Activated CD4-positive, alpha-beta T cell treated with anti-CD3 and anti-CD28 coated beads, Interleukin-2, amount 10 ng/mL, durations not matched to agents 24 days and 14 days (primary cell): ENCODE results near the gene CPSF4. TPM values are rescaled to one million over a fixed set of nuclear protein-coding genes. Genes with fewer than 3 reads are reported as not detected.
"Not testable (repeated sequence)": the region's sequence is repeated elsewhere in the genome, so short reads cannot be mapped to it uniquely, and the experiment has no call there.

Source experiments
- DNase-seq: peaks from one replicate; pipeline ENCODE4 v3.0.0; 2022
- H3K27ac Mint-ChIP-seq: one replicate; pipeline ENCODE4 v1.8.0; 2022; ENCODE audit warnings: mild to moderate bottlenecking, mixed read lengths
- H3K27me3 Mint-ChIP-seq: one replicate; pipeline ENCODE4 v1.8.0; 2022; ENCODE audit warnings: mixed read lengths
- H3K36me3 Mint-ChIP-seq: one replicate; pipeline ENCODE4 v1.8.0; 2022; ENCODE audit warnings: low read depth, mild to moderate bottlenecking, mixed read lengths
- H3K4me1 Mint-ChIP-seq: one replicate; pipeline ENCODE4 v1.8.0; 2021; ENCODE audit warnings: mixed read lengths
- H3K4me3 Mint-ChIP-seq: one replicate; pipeline ENCODE4 v1.8.0; 2022; ENCODE audit warnings: mild to moderate bottlenecking, moderate library complexity, mixed read lengths
- H3K9me3 Mint-ChIP-seq: one replicate; pipeline ENCODE4 v1.8.0; 2021; ENCODE audit warnings: mixed read lengths
- intact Hi-C: fragments of 100-400 bp; cut with micrococcal nuclease; formaldehyde crosslinking; loops from one replicate; pipeline ENCODE4 v1.15.1; 2023
- total RNA-seq: library from RNA; stranded (reverse); gene quantifications from 2 replicates; pipeline ENCODE4 v1.2.3, GENCODE V29; 2022

The CPSF4 gene
- total RNA-seq, 1 donor from 2014 or later, result 89.0 TPM

GRCh38 chr7:99499371-99499720, 60.6 kb downstream of the CPSF4 start:
- Mint-ChIP-seq H3K9me3 (peaks cover 6% of the 10 kb centered on the region), H3K4me3 (peak overlapping the region; percentile 97), H3K27ac (peak overlapping the region; percentile 99), H3K27me3 (no peaks in the 10 kb centered on the region), H3K4me1 (peaks cover 18% of the 10 kb centered on the region), H3K36me3 (peaks cover 54% of the 10 kb centered on the region)
- intact Hi-C loops, result no loop called here
- no peak for DNase-seq

DNA sequence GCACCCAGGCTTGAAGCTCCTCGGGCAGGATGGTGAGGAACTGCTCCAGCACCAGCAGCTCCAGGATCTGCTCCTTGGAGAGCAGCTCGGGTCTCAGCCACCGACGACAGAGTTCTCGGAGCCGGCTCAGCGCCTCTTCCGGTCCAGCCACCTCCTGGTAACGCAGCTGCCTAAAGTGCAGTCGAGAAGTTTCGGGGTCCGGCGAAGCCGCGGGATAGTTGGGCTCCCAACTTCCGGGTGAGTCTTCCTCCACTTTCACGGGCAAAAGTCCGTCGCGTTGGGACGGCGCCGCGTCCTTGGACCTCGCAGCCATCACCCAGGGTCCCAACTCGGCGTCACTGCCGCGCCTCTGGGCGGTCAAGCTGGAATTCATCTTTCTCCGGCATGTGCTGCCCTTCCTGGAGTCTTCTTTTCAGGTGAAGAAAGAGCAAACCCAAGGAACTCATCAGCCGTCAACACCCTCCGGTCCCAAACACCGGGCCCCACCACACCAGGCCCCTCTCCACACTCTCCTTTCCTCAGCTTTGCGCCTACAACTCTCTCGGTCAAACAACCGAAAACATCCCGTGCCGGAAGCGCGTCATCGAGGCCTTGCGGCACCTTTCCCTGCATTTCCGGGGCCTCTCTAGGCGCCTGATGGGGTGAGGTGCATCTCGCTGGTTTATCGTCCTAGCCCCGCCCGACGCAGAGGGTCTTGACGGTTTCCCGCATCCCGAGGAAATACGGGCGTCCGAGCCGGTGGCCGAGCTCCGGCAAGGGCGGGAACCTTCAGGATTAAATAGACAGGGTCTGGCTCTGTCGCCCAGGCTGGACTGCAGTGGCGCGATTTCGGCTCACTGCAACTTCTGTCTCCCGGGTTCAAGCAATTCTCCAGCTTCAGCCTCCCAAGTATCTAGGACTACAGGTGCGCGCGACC, 61.2 kb downstream of the CPSF4 start, which contains the start of gene ZNF394:
ZNF394 (minus strand) TSS at position 561 of the 916 bp plus-strand sequence; CDS start at position 373, 188 bp downstream.
- peaks cover 48% of the 10 kb centered on the region for H3K36me3 Mint-ChIP-seq
- H3K4me1 Mint-ChIP-seq, result peaks cover 18% of the 10 kb centered on the region
- H3K9me3 Mint-ChIP-seq, result peaks cover 6% of the 10 kb centered on the region
- peak; percentile 97 for DNase-seq
- H3K27ac Mint-ChIP-seq, result peak within 1 kb of the TSS; percentile 99
- intact Hi-C loops, result loop anchor here (1.0 kb wide), 2 partner anchors 28 to 52 kb away; partner anchors contain the start of genes FAM200A and ZNF789
- no peaks in the 10 kb centered on the region for H3K27me3 Mint-ChIP-seq
- H3K4me3 Mint-ChIP-seq, result peak within 1 kb of the TSS; percentile 97

DNA sequence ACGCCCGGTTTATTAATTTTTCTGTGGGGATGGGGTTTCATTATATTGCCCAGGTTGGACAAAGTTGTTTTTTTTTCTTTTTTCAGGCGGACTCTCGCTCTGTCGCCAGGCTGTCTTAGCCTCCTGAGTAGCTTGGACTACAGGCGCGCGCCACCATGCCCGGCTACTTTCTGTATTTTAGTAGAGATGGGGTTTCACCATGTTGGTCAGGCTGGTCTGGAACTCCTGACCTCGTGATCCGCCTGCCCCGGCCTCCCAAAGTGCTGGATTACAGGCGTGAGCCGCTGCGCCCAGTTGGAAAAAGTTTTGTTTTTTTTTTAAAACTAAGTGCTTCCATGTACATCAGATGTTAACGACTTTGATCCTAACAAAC, 61.9 kb downstream of the CPSF4 start:
- Mint-ChIP-seq H3K9me3 (peaks cover 6% of the 10 kb centered on the region), H3K36me3 (peaks cover 42% of the 10 kb centered on the region), H3K4me3 (peak overlapping the region; percentile 97), H3K27me3 (no peaks in the 10 kb centered on the region), H3K27ac (peak overlapping the region; percentile 99), H3K4me1 (peaks cover 21% of the 10 kb centered on the region)
- intact Hi-C loops, result loop anchor here (1.0 kb wide), 2 partner anchors 28 to 52 kb away; partner anchors contain the start of genes FAM200A and ZNF789
- DNase-seq, result no peak

DNA sequence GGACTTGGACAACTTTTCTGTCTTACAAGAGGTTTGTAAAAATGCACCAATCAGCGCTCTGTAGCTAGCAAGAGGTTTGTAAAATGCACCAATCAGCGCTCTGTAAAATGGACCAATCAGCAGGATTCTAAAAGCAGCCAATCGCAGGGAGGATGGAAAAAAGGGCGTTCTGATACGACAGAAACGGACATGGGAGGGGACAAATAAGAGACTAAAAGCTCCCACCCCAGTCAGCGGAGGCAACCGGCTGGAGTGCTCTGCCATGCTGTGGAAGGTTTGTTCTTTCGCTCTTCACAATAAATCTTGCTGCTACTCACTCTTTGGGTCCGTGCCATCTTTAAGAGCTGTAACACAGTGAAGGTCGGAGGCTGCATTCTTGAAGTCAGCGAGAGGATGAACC, 62.5 kb downstream of the CPSF4 start:
- intact Hi-C loops, H3K9me3 Mint-ChIP-seq, DNase-seq, H3K27me3 Mint-ChIP-seq: not testable (repeated sequence)
- Mint-ChIP-seq H3K36me3 (peaks cover 36% of the 10 kb centered on the region), H3K4me3 (peak overlapping the region; percentile 97), H3K4me1 (peaks cover 26% of the 10 kb centered on the region), H3K27ac (peak overlapping the region; percentile 53)

- Mint-ChIP-seq H3K9me3 (no peaks in the 10 kb centered on the region), H3K4me3 (peak overlapping the region; percentile 91), H3K36me3 (peaks cover 20% of the 10 kb centered on the region), H3K4me1 (peaks cover 23% of the 10 kb centered on the region), H3K27ac (peak overlapping the region; percentile 95), H3K27me3 (no peaks in the 10 kb centered on the region)
- DNase-seq, result no peak
- intact Hi-C loops, result loop anchor here (1.0 to 2.0 kb wide), 5 partner anchors 32 to 113 kb away; partner anchors contain the start of genes CPSF4, FAM200A, PTCD1 and ZNF655
Observed at GRCh38 chr7:99504281-99504602, 65.5 kb downstream of the CPSF4 start.

GRCh38 chr7:99504603-99505323, 66.0 kb downstream of the CPSF4 start, which contains the start of gene ZKSCAN5:
Gene ZKSCAN5 (plus strand): TSS chr7:99504662. CDS start chr7:99506045, 1,383 bp downstream.
- intact Hi-C loops, result loop anchor here (1.0 to 2.0 kb wide), 6 partner anchors 32 to 415 kb away; partner anchors contain the start of genes CPSF4, FAM200A, PTCD1 and TRIM4
- DNase-seq, result peak; percentile 99
- H3K27me3 Mint-ChIP-seq, result no peaks in the 10 kb centered on the region
- peak within 1 kb of the TSS; percentile 95 for H3K27ac Mint-ChIP-seq
- peaks cover 19% of the 10 kb centered on the region for H3K36me3 Mint-ChIP-seq
- H3K9me3 Mint-ChIP-seq, result no peaks in the 10 kb centered on the region
- H3K4me3 Mint-ChIP-seq, result peak within 1 kb of the TSS; percentile 91
- H3K4me1 Mint-ChIP-seq, result peaks cover 23% of the 10 kb centered on the region

GRCh38 chr7:99505324-99505662, 66.5 kb downstream of the CPSF4 start:
- intact Hi-C loops, result loop anchor here (1.0 to 2.0 kb wide), 3 partner anchors 66 to 414 kb away; partner anchors contain the start of genes CPSF4, PTCD1, TRIM4 and ZSCAN25
- H3K4me1 Mint-ChIP-seq, result peaks cover 23% of the 10 kb centered on the region
- DNase-seq, result no peak

More at GRCh38 chr7:99505324-99505662, 66.5 kb downstream of the CPSF4 start:
- peaks cover 15% of the 10 kb centered on the region for H3K36me3 Mint-ChIP-seq
- H3K27ac Mint-ChIP-seq, result peak overlapping the region; percentile 95
- H3K27me3 Mint-ChIP-seq, result no peaks in the 10 kb centered on the region
- peak overlapping the region; percentile 91 for H3K4me3 Mint-ChIP-seq
- H3K9me3 Mint-ChIP-seq, result no peaks in the 10 kb centered on the region

Other genes with a start within 250 kb of the CPSF4 start
- not detected in 2 replicates for gene KPNA7, start 230.8 kb upstream of the CPSF4 start, total RNA-seq
- gene MYH16, start 166.1 kb upstream of the CPSF4 start, total RNA-seq, result not detected in 2 replicates
- gene ARPC1A, start 113.0 kb upstream of the CPSF4 start, total RNA-seq, result 76.0 and 80.8 TPM in 2 replicates
- 248 and 250 TPM in 2 replicates for gene ARPC1B, start 64.2 kb upstream of the CPSF4 start, total RNA-seq
- 167 and 168 TPM in 2 replicates for gene PDAP1, start 30.3 kb upstream of the CPSF4 start, total RNA-seq
- 136 and 147 TPM in 2 replicates for gene BUD31, start 30.0 kb upstream of the CPSF4 start, total RNA-seq
- 10.5 and 10.7 TPM in 2 replicates for gene PTCD1, start 145 bp upstream of the CPSF4 start, total RNA-seq
- gene ATP5MF, start 27.2 kb downstream of the CPSF4 start, total RNA-seq, result 380 and 393 TPM in 2 replicates
- gene ZNF789, start 33.9 kb downstream of the CPSF4 start, total RNA-seq, result 22.6 and 23.6 TPM in 2 replicates
- 38.1 and 38.7 TPM in 2 replicates for gene ZNF394, start 61.3 kb downstream of the CPSF4 start, total RNA-seq
- gene ZKSCAN5, start 65.7 kb downstream of the CPSF4 start, total RNA-seq, result 7.2 TPM in 2 replicates
- 4.7 and 5.8 TPM in 2 replicates for gene FAM200A, start 113.2 kb downstream of the CPSF4 start, total RNA-seq
- gene ZNF655, start 119.7 kb downstream of the CPSF4 start, total RNA-seq, result 76.2 and 76.4 TPM in 2 replicates
- 0.50 and 0.61 TPM in 2 replicates for gene TMEM225B, start 159.3 kb downstream of the CPSF4 start, total RNA-seq
- gene ZSCAN25, start 178.0 kb downstream of the CPSF4 start, total RNA-seq, result 29.4 and 30.0 TPM in 2 replicates
- not detected in 2 replicates for gene CYP3A5, start 241.1 kb downstream of the CPSF4 start, total RNA-seq